ENCODE results near the gene KRT82. TPM values are rescaled to one million over a fixed set of nuclear protein-coding genes. Genes with fewer than 3 reads are reported as not detected.

KRT82 gene
- total RNA-seq, 1 experiment from 2014 or later: not detected

DNA sequence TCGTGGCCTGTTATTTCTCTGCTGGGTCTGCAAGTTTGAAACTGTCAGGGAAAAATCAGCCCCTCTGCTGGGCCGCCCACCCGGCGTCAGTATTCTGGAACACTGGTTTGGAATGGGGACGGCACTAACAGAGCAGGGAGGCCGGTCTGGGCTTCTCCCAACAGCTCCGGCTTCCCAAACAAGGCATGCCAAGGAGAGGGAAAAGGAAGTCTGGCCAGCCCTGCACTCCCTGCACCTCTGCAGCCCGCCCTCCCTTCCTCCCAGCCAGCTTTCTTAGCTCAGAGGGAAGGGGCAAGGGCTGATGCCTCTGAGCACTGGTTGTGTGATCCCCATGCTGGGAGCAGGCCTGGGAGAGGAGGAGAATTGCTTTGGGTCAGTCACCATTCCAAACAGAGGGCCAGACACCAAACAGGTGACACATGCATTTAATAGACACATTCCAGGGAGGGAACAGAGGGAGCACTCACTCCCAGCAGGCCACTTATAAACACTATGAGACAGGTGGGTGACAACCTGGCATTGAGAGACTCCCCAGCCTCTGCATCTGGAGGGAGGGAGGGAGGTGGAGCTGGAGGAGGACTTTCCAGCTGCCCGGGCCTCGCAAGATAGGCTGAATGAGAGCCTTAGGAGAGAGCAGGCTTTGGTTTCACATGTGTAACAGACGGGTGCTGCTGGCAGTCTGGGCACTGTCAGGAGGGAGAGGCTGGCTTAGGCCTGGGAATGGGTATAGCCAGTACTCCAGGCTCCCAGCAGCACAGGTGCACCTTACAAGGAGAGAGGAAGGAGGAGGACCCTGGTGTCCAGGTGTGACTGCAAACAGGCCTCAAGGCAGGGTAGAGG is 17.7 kb upstream of the KRT82 start:
- no peak overlapping the region for H4K8ac ChIP-seq (replicated peaks; ENCODE audit: insufficient read length, low read depth, low read length)
- H3K27ac Mint-ChIP-seq: no peak overlapping the region
- H3K9me3 ChIP-seq (ENCODE audit: control insufficient read depth, low read depth, low read length): no peaks in the 10 kb centered on the region
- H4K5ac ChIP-seq (ENCODE audit: insufficient read length, low read depth, low read length): no peak overlapping the region
- no peak overlapping the region for H2BK20ac ChIP-seq (ENCODE audit: low read depth, low read length, poor library complexity, severe bottlenecking)
- H2BK120ac ChIP-seq (ENCODE audit: low read depth, low read length, poor library complexity, severe bottlenecking): no peak overlapping the region
- H3K23ac ChIP-seq (ENCODE audit: insufficient read length, low read depth, low read length): no peak overlapping the region
- H2BK12ac ChIP-seq (ENCODE audit: insufficient read length, low read depth, low read length): no peak overlapping the region
- no peak overlapping the region for H3K14ac ChIP-seq (ENCODE audit: insufficient read depth, low read length)
- H3K18ac ChIP-seq (ENCODE audit: insufficient read length, low read depth, low read length): peak overlapping the region; percentile 22
- peaks cover 16% of the 10 kb centered on the region for H3K27me3 Mint-ChIP-seq (ENCODE audit: low read depth)
- no peak overlapping the region for H3K9ac ChIP-seq (ENCODE audit: extremely low read depth, insufficient read length, low read length)
- H2BK5ac ChIP-seq (ENCODE audit: insufficient read length, low read length): no peak overlapping the region
- H3K9me3 Mint-ChIP-seq: no peaks in the 10 kb centered on the region
- no peak overlapping the region for H3K4me3 Mint-ChIP-seq
- no peak overlapping the region for H3K56ac ChIP-seq (ENCODE audit: insufficient read length, low read depth, low read length)
- no peaks in the 10 kb centered on the region for H3K23me2 ChIP-seq (ENCODE audit: insufficient read length, low read depth, low read length, poor library complexity, severe bottlenecking)
- no peak overlapping the region for H4K91ac ChIP-seq (ENCODE audit: insufficient read length, low read depth, low read length)
- no peak overlapping the region for H3T11ph ChIP-seq (ENCODE audit: low read length)
- H3K4ac ChIP-seq (ENCODE audit: low read depth, low read length): no peak overlapping the region
- H3K36me3 Mint-ChIP-seq (ENCODE audit: insufficient read depth in 1 of 3, low read depth in 3 of 3): no peaks in the 10 kb centered on the region
- DNase-seq: no peak
- no peaks in the 10 kb centered on the region for H3K79me1 ChIP-seq (ENCODE audit: insufficient read depth, low read depth, low read length, poor library complexity, severe bottlenecking)
- no peaks in the 10 kb centered on the region for H3K4me1 ChIP-seq (ENCODE audit: insufficient read depth, low read length)
- H3K4me1 Mint-ChIP-seq: peaks cover 9 to 13% of the 10 kb centered on the region in 2 experiments; a peak in 3 of 4 replicates
- H2AK5ac ChIP-seq (ENCODE audit: insufficient read length, low read length): no peak overlapping the region
- no peak overlapping the region for H2BK15ac ChIP-seq (ENCODE audit: low read depth, low read length)
- H3K27me3 ChIP-seq (ENCODE audit: insufficient read depth, low read length): no peaks in the 10 kb centered on the region
- H3K4me2 ChIP-seq (ENCODE audit: insufficient read depth, insufficient read length, low read length): no peak overlapping the region
- peaks cover 2% of the 10 kb centered on the region; the same call in 1 of the 2 replicates for H3K79me2 ChIP-seq (ENCODE audit: insufficient read depth, low read length)
- H3K27ac ChIP-seq (ENCODE audit: insufficient read length, low read depth, low read length): no peak overlapping the region
- H4K20me1 ChIP-seq (ENCODE audit: control insufficient read depth, insufficient read depth, insufficient read length): no peaks in the 10 kb centered on the region
- TF ChIP-seq, protein P1, sequence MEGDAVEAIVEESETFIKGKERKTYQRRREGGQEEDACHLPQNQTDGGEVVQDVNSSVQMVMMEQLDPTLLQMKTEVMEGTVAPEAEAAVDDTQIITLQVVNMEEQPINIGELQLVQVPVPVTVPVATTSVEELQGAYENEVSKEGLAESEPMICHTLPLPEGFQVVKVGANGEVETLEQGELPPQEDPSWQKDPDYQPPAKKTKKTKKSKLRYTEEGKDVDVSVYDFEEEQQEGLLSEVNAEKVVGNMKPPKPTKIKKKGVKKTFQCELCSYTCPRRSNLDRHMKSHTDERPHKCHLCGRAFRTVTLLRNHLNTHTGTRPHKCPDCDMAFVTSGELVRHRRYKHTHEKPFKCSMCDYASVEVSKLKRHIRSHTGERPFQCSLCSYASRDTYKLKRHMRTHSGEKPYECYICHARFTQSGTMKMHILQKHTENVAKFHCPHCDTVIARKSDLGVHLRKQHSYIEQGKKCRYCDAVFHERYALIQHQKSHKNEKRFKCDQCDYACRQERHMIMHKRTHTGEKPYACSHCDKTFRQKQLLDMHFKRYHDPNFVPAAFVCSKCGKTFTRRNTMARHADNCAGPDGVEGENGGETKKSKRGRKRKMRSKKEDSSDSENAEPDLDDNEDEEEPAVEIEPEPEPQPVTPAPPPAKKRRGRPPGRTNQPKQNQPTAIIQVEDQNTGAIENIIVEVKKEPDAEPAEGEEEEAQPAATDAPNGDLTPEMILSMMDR (conservative IDR thresholded peaks at IDR 0.05): no peak
- WGBS (ENCODE audit: extremely low coverage, insufficient read length, low lambda C conversion rate): no CpG with 5 or more reads among the region's 11 CpGs
- no peak overlapping the region for H2AFZ ChIP-seq (ENCODE audit: low read length)
